Stimulated activated CD4-positive, alpha-beta T cell treated with anti-CD3 and anti-CD28 coated beads, Interleukin-12 subunit alpha, Interleukin-12 subunit beta, amount 100 ng/mL, for 48 hours (primary cell): ENCODE measurements around the gene PNMA8B.
A peak's percentile ranks its signal among the peaks of the same experiment; 100 is the strongest.
"Not testable (repeated sequence)": the region's sequence is repeated elsewhere in the genome, so short reads cannot be mapped to it uniquely, and the experiment has no call there.

ENCODE experiments used
- DNase-seq, 3 donors: peaks; one replicate each; pipeline ENCODE4 v3.0.0-alpha.2; 2020; ENCODE audit warnings: low read depth in 2 of 3, low spot score in 1 of 3

Gene PNMA8B

DNA sequence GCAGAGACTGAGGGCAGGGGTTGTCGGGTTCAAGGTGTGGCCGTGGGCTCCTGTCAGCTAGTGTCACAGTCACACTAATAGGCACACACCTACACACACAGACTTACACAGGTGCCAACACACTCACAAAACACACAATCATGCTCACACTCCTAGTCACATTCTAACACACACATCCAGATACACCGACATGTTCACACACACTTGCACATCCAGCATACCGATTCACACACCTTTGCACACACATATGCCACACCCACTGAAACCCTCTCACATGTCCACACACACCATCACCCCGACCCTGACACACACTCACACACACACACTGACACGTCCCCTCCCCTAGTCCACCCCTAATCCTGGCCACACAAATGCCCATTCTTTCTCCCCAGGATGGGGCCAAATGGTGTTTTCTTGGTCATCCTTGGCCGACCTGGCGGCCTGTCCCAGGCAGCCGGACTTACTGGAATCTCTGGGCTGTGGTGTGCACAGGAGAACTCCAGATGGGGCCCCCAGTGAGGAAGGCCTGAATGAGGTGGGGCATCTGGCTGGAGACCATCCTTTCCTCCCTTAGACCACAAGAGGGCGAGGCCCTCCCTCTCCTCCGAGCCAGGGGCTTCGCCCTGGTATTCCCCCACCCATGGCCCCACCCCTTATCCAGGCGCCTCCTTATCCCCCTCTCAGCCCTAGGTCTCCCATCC lies 19.1 kb upstream of the PNMA8B start:
- DNase-seq: no peak

DNA sequence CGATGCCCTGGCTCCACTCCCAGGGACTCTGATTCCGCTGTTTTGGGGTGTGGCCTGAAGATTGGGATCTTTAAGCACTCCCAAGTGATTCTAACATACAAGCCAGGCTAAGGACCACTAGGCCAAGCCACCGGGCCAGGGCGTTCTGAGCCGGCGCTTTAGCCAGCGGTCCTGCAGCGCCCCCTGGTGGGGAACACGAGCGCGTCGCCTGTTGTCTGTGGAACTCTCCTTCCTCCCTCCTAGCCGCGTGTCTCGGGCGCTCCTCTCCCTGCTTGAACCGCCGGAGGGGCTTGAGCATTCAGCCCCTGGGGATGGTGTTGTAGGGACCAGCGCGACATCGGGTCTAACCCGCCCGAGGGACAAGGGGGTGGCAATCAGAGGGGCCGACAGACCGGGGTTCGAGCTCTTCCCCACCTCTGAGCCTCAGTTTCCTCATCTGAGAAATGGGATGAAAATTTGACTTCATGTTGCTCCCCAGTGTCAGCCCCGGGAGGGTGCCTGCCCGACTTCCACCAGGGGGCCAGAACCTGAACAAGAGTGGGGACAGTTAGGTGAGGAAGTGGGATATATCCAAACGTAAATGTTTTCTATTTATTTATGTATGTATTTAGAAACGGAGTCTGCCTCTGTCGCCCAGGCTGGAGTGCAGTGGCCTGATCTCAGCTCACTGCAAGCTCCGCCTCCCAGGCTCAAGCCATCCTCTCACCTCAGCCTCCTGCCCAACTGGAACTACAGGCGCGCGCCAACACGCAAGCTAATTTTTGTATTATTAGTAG lies 18.0 kb upstream of the PNMA8B start:
- peak; percentile 69 to 82 (median 76) for DNase-seq

DNA sequence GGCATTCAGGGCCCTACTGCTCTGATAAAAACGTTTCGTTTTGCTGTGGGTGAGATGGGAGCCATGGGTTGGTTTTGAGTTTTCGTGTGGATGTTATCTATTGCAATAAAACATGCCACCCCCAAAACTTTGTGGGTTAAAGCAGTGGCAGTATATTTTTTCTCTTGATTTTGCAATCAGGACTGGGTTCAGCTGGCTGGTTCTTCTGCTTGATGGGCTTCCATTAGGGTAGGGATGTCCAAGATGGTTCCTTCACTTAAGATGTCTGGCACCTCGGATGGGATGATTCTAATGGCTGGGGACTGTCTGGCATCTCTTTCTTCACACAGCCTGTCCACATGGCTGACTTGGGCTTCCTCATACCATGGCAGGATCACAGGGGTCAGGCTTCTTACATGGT lies 15.6 kb upstream of the PNMA8B start:
- no peak for DNase-seq

DNA sequence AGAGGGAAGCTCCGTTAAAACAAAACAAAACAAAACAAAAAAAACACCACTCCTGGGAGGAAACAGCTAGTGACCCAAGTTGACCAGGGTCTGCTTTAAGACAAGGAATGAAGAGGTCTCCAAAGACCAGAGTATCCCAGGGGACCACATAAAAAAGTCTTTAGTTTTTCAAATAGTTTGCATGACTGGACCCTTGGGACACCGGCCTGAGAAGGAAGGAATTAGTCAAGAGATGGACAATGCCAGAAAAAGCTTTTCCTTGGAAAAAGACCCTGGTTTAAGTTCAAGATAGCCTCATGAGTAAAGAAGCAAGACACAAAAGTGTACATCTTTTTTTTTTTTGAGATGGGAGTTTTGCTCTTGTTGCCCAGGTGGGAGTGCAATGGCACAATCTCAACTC lies 12.5 kb upstream of the PNMA8B start:
- DNase-seq: no peak

DNA sequence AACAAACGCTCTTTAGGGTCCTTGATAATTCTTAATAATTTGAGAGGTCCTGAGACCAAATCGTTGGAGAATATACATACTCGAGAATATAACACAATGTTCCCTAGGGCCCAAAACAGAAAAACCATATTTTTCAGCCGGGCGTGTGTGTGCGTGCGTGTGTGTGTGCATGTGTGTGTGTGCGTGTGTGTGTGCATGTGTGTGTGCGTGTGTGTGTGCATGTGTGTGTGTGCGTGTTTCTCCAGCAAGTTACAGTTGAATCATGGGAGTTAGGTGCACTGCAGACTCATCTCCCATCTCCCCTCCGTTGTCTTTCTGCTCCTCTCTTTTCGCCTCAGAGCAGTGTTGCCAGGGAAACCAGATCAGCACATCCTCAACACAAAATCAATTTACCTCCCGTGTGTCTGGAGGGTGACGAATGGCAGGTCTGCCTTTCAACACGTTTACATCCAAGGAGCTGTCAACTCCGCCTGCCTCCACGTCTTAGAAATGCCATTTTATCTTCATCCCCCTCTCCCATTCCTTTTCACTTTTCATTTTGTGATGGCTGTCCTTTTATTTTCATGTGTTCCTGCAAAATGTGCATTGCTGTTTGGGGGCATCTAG lies 8.3 kb upstream of the PNMA8B start:
- DNase-seq: no peak

DNA sequence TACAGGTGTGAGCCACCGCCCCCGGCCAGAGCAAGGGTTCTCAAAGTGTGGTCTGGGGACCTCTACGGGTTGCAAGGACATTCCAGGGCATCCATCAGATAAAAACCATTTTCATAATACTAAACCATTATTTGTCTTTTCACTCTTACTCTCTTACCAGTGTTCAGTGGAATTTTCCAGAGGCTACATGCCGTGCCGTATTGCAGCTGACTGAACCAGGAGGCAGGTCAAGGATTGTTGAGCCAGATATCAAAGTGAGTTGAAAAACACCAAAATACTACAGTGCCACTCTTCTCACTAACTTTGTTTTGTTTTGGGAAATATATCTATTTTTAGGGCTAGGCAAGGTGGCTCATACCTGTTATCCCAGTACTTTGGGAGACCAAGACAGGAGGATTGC lies 7.2 kb upstream of the PNMA8B start:
- no peak for DNase-seq

DNA sequence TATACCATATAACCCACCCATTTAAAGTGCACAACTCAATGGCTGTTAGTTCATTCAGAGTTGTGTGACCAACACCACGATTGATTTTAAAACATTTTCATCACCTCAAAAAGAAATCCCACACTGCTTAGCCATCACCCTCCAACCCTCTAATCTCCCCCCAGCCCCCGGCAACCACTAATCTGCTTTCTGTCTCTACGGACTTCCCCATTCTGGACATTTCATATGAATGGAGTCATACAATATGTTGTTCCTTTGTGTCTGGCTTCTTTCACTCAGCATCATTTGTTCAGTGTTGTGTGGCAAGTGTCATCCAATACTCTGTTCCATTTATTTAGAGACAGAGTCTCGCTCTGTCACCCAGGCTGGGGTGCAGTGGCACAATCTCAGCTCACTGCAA lies 4.0 kb upstream of the PNMA8B start:
- no peak for DNase-seq

DNA sequence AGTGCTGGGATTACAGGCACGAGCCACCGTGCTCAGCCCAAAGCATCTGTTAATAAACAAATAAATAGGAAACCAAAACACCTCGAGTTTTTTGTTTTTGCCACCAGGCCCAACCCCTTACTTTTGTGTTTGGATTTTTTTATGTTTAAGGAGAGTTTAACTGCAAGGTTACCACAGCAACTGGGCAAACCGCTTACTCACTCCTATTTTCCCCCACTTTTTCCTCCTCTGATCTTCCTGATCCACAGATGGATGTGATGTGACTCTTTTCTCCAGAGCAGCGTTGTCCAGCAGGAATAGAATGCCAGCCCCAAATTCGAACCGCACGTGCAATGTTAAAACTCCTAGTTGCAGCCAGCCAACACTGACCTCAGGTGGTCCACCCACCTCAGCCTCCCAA lies 2.1 kb upstream of the PNMA8B start:
- no peak for DNase-seq

DNA sequence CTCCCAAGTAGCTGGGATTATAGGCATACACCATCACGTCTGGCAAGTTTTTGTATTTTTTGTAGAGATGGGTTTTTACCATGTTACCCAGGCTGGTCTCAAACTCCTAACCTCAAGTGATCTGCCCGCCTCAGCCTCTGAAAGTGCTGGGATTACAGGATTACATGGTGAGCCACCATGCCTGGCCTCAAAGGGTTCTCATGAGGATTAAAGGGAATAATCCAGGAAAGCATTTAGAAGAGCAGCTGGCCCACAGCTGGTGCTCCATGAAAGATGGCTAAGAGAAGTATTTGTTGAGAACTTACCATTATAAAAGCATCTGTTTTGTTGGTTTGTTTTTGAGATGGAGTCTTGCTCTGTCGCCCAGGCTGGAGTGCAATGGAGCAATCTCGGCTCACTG lies 1.2 kb upstream of the PNMA8B start:
- DNase-seq: not testable (repeated sequence)

DNA sequence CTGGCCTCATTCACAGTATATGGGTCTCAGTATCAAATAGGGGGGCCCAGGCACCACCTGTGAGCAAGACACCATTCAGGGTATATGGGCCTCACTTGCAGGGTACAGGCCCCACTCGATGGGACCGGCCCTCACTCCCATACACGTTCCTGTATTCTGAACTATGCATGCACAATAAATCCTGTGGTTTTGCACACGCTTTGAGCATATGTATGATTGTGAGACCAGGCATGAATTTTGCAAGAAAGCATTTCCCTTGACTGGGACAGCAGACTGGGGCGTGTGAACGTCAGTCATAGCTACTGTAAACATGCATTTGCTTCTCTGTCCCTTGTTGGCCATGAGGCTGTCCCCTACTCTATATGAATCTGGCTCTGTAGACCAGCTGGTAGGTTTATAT lies 637 bp upstream of the PNMA8B start:
- DNase-seq: no peak

DNA sequence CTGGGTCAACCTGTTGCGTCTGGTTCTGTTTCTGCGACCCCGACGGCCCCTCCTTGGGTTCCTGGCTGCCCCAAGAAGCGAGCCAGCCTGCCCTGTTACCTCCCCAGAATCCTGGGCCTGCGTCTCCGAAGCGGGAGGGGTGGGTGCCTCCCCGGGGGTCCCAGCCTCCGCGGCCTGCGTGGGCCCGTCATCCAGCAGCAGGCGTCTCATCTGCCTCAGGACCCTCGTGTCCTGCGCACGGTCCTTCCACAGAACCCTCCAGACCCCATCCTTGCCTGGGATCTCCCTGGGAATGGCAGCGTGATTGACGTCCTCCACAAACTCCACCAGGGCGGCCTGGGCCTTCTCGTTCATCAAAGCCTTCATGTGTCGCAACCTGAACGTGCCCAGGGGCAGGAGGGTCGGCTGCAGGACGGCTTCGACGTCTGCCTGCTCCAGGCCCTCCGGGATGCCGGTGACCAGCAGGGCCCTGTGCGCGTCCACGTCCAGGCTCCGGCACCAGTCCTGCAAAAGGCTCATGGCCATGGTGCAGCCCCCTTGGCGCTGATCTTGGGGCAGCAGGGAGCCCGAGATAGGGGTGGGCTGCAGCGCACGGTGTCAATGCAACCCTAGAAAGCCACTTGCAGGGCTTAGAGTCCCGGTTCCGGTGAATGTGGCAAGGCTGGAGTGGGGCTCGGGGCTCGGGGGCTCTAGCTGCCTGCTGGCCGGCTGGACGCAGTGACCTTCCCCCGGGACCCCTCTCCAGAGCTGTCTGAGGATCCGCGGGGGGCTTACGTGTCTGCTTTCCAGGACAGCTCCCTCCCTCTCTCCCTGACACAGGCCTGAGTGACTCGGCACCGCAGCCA lies 504 bp downstream of the PNMA8B start:
- no peak for DNase-seq

DNA sequence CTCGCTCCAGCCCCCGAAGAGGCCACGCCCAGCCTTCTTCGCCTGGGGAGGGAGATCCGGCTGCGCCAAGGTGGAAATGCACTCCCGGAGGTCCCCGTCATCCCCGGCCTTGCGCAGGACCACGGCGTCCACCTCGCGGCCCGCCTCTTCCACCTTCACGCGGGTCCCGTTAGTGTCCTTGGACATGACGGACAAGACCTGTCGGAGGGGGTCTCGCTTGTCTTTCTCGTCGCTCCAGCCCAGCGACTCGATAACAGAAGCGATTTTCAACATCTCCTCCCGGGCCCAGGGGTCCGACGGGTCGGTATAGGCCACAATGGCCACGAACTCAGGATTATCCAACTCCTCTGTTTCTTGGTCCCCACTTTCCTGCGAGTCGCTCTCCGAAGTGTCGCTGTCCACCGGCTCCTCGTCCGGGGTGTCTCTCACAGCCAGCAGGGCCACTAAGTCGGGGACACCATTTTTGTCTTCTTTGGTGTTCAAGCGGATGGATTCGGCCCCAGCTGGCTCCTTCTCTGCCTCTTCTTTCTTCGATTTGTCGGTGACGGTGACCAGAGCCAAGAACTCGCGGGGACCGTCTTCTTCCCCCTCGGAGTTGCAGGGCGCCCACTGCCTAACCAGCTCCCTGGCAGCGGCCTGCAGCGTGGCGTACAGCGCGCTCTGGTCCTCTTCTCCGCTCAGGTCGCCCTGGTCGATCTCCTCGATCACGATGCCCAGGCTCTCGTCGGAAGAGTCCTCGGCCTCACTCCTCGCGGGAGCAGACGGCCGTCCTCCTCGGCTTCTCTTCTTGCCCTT lies 1.3 kb downstream of the PNMA8B start:
- DNase-seq: no peak

DNA sequence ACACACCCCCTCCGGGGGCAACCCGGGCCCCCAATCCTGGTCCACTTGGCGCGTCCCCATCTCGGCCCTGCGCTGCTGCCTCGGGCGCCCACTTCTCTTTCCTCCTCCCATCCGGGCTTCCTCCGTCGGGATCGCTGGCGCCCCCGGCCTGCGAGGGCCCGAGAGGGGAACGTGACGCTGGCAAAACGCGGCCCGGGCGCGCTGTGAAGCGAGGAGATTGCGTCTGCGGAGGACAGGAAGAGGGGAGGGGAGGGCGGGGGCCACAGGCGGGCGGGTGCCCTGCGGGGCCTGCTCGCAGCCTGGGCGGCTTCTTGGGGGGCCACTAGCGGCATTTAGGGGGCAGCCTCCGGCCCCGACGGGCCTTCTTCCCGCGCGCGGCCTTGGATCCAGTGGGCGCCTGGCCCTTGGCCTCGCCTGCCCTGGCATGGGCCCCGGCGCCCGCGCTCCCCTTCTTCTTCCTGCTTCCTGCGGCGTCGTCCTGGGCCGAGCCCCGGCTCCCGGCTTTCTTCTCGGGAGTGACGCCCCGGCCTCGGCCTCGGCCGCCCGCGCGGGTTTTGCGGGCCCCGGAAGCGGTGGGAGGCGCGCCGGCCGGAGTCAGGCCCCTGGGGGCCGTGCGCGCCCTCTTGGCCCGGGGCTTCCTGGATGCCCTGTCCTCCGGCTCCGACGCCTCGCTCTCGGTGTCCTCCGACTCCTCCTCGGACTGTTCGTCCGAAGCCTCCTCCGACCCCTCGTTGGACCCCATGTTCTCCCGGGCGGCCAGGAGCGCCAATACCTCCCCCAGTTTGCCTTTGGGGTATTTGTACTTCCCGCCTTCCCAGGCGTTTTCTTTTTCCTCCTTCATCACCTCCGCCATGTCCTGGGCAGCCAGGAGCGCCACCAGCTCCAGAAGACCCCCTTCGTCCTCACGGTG lies 2.2 kb downstream of the PNMA8B start:
- no peak for DNase-seq

DNA sequence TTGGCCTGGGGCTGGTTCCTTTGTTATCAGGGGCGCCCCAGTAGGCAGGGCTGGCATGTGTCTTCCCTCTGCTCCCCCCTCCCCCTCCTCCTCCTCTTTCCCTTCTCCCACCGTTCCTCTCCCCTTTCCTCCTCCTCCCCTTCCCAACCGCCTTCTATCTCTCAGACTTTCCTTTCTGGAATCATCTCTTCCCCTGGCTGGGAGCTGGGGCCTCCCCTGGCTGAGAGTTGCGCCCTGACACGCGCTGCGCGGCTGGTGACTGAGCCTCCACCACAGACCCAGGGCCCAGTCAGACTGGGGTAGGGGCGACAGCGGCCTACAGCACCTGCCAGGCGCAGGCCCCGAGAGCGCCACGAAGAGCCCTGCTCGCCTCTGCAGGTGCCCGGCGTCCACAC lies 2.8 kb downstream of the PNMA8B start:
- no peak for DNase-seq

DNA sequence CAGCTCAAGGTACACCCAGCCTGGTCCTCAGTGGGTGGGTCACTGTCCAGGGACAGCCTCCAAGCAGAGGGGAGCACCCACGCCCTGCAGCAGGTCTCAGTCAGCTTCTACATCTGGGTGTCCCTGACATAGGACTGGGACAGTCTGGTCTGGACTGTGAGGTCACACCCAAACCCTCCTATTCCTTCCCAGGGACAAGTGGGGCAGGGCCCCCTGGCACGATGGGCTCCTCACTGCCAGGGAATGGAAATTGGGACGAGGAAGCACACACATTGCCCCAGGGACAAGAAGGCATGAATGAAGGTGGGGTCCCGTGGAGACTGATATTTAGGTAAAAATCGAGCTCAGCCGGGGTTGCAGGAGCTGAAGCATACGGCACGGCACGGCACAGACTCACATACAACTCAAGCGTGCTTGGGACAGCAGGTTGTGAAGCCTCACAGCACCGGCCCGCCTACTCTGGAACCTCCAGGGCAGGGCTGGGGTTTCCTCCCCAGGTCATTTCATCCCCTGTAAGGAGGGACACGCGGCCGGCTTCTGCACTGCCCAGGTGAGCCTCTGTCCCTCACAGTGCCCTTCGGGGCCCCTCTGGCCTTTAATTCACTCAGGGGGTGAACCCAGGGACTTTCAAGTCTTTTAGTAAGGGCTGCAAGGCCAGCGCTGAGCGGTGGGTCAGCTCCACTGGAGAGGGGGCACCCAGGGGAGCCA lies 3.5 kb downstream of the PNMA8B start:
- DNase-seq: no peak

DNA sequence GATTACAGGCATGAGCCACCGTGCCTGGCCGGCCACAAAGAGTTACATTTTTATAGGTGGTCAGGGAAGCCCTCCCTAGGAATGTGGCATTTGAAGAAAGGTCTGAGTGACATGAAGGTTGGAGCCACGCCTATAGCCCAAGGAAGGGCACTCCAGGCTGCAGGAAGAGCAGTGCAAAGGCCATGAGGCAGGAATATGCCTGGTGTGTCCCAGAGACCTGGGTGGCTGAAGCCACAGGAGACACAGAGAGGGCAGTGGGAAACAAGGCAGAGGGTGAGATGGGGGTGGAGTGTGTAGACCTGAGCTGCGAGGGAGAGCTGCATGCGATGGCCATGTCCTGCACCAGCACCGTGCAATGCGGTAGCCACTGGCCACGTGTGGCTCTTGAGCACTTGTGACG lies 4.9 kb downstream of the PNMA8B start:
- no peak for DNase-seq

DNA sequence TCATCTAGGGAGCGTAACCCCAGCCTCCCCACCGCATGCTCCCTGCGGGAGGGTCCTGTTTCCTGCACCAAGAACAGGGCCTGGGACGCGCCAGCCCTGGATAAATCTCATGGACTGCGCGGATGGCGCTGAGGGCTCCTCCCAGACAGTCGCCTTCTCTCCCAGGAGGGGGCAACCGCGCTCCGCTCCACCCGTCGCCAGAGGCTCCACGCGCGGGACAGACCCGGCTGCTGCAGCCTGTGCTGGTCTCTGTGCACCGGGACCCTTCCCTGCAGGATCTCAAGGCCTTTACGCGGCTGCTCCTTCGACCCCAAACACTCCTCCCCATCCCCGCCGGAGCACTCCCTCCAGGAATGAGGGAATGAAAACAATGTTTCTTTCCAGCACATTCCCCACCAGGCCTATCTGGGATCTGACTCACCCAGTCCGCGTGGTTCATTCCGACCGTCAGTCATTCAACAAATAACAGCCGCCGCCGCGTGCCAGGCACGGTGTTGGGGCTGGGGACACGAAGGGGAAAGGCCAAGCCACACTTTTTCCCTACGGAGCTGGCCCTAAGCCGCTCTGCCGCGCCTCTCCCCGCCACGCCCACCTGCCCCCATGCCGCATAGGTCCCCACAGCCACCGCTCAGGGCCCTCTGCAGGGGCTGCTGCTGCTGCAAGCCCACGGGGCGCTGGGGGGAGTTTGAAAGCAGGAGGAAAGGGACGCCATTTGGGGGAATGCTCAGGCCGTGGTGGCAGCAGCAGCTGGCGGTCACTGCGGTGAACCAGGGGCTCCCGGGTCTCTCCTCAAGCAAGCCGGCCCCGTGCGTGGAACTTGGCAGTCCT lies 6.0 kb downstream of the PNMA8B start:
- no peak for DNase-seq

DNA sequence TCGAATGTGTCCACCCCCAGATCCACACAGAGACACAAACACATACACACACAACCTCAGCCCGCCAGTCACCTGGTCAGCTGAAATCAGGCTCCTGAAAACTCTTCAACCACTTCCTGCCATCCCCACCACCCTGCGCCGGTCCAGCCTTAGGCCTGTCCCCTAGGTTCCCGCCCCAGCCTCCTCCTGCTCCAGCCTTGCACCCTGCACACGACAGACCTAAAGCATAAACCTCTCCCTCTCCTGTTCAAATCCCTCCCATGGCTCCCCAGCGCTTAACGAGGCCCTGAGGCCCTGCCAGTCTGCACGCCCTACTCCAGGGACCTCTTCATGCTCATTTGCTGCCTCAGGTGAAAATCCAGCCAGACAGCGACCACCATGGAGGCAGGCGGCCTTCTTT lies 7.1 kb downstream of the PNMA8B start:
- no peak for DNase-seq
